Activated naive CD4-positive, alpha-beta T cell treated with anti-CD3 and anti-CD28 coated beads, Interleukin-2, amount 10 ng/mL, durations not matched to agents 7 days and 5 days (primary cell): ENCODE measurements around the gene CDC42EP4.

Source experiments
- CTCF ChIA-PET: fragments of 350-600 bp; sonication (Branson Sonifier 250); formaldehyde crosslinking; loops from one replicate; lab custom pipeline; 2021; ENCODE audit warnings: antibody characterized with exemption; lab: Charles Lee
- DNase-seq: peaks from one replicate; pipeline ENCODE4 v3.0.0-alpha.2; 2020
- H3K27ac Mint-ChIP-seq: one replicate; pipeline ENCODE4 v1.8.0; 2021; ENCODE audit warnings: mild to moderate bottlenecking, moderate library complexity, mixed read lengths
- H3K27me3 Mint-ChIP-seq: one replicate; pipeline ENCODE4 v1.8.0; 2021; ENCODE audit warnings: mild to moderate bottlenecking, mixed read lengths
- H3K36me3 Mint-ChIP-seq: one replicate; pipeline ENCODE4 v1.8.0; 2021; ENCODE audit warnings: mixed read lengths
- H3K4me1 Mint-ChIP-seq: one replicate; pipeline ENCODE4 v1.8.0; 2021; ENCODE audit warnings: mixed read lengths
- H3K4me3 Mint-ChIP-seq: one replicate; pipeline ENCODE4 v1.8.0; 2021; ENCODE audit warnings: mild to moderate bottlenecking, moderate library complexity, mixed read lengths
- H3K9me3 Mint-ChIP-seq: one replicate; pipeline ENCODE4 v1.8.0; 2021; ENCODE audit warnings: mixed read lengths

Gene CDC42EP4

GRCh38 chr17:73349138-73349537 lies 37.3 kb upstream of the CDC42EP4 start:
- CTCF ChIA-PET: no interaction called here
- H3K9me3 Mint-ChIP-seq: no peaks in the 10 kb centered on the region
- no peaks in the 10 kb centered on the region for H3K4me1 Mint-ChIP-seq
- H3K4me3 Mint-ChIP-seq: no peak overlapping the region
- H3K36me3 Mint-ChIP-seq: no peaks in the 10 kb centered on the region
- DNase-seq: no peak
- H3K27ac Mint-ChIP-seq: no peak overlapping the region
- no peaks in the 10 kb centered on the region for H3K27me3 Mint-ChIP-seq

GRCh38 chr17:73348829-73349095 lies 37.0 kb upstream of the CDC42EP4 start:
- no peaks in the 10 kb centered on the region for H3K9me3 Mint-ChIP-seq
- no peaks in the 10 kb centered on the region for H3K4me1 Mint-ChIP-seq
- DNase-seq: no peak
- no peaks in the 10 kb centered on the region for H3K36me3 Mint-ChIP-seq
- no peak overlapping the region for H3K4me3 Mint-ChIP-seq
- H3K27ac Mint-ChIP-seq: no peak overlapping the region
- CTCF ChIA-PET: no interaction called here
- peaks cover 1% of the 10 kb centered on the region for H3K27me3 Mint-ChIP-seq

DNA sequence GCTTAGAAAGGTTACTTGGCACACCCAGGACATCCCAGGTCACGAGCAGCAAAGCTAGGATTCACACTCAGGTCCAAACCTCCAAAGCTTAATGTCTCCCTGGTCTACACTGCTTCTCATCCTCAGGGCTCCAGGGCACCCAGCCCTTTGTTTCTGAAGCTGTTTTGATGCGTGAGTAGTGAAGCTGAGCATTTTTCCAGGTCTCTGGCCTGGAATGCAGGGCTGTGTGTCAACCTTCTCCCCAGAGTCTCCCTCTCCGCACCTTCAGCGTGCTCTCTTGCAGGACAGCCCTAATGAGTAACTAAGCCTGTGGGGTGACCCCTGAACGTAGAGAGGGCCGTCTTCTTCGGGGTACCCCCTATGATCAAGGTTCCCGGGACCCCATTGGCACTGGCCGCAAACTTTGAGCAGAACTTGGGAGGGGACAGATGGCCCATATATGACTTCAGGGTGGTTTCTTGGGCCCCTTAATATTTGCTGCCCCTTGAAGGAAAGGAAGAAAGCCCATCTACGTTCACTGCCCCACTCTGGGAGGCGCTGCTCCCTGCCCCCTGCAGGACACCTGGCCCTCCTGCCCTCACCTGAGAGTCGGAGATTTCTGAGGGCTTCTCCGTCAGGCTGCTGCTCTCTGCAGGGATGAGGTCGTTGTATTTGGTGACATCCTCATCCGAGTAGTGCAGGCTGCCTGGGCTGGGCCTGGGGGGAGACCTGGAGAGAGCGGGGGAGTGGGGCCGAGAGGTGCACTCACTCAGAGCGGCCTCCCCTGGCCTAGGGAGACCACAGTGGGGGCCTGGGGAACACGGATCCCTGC lies 36.4 kb upstream of the CDC42EP4 start:
- no peaks in the 10 kb centered on the region for H3K9me3 Mint-ChIP-seq
- peaks cover 7% of the 10 kb centered on the region for H3K27me3 Mint-ChIP-seq
- no peak for DNase-seq
- H3K4me1 Mint-ChIP-seq: no peaks in the 10 kb centered on the region
- no peak overlapping the region for H3K27ac Mint-ChIP-seq
- no peak overlapping the region for H3K4me3 Mint-ChIP-seq
- H3K36me3 Mint-ChIP-seq: no peaks in the 10 kb centered on the region
- CTCF ChIA-PET: no interaction called here

GRCh38 chr17:73347351-73347750 lies 35.5 kb upstream of the CDC42EP4 start:
- Mint-ChIP-seq H3K27ac (no peak overlapping the region), H3K27me3 (peaks cover 13% of the 10 kb centered on the region), H3K36me3 (no peaks in the 10 kb centered on the region), H3K9me3 (no peaks in the 10 kb centered on the region), H3K4me3 (no peak overlapping the region), H3K4me1 (no peaks in the 10 kb centered on the region)
- CTCF ChIA-PET: no interaction called here
- no peak for DNase-seq

DNA sequence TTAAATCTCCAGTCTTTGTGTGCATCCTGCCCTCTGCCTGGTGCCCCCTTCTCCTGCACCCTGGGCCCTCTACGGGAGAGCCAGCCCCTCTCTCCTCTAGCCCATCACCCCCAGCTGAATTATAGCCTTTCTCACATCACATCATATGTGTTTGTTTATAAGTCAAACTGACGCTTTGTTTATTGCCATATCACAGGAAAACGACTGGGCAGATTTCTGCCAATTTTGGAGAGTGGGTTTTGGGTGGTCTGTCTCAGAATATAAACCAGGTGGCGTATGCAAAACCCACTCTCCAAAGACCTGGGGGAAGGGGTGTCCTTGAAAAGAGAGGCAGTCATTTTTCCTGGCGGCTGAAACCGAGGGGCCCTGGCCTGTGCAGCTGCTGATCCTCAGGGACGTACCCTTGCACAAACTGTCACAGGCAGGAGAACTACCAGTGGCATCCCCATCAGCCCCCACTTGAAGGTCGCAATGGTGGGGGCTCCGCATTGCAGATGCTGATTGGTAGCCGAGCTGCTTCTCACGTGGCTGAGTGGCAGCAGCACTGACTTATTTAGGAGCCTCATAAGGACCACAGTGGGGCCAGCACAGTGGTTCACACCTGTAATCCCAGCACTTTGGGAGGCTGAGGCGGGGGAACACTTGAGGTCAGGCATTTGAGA lies 34.8 kb upstream of the CDC42EP4 start:
- Mint-ChIP-seq H3K27me3 (peaks cover 13% of the 10 kb centered on the region), H3K4me3 (no peak overlapping the region), H3K36me3 (no peaks in the 10 kb centered on the region), H3K27ac (no peak overlapping the region), H3K4me1 (no peaks in the 10 kb centered on the region), H3K9me3 (no peaks in the 10 kb centered on the region)
- CTCF ChIA-PET: no interaction called here
- DNase-seq: no peak

DNA sequence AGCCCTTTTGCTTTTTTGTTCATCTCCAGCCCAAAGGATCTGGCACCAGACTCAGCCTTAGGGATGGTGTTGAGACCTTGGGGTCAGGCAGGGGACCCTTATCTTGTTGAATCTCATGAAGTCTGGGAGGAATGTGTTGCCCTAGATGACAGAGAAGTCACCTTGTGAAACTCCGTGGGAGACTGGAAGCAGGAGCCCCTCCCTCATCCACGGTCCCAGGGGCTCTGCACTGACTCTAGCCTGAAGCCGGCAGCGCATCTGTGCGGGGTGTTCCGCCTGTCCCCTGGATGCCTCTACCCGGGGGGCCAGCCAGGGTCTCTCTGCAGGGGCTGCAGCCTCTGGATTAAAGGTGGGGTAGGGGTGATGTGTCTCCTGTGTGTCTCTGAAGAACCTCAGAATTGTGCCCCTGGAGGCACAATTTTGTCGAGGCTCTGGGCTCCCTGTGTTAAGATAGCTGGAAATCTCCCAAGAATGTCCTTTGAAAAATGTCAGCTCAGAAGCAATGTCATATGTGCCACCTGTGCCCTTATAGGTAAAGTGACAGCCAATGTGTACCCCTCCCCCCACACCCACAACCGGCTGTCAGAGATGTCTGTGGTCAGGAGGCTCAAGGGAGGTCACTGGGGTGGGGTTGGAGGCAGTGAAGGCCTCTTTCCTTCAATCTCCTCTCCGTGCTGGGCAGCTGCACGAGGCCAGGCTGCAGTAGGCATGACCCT lies 32.1 kb upstream of the CDC42EP4 start:
- CTCF ChIA-PET: interaction anchor here (2.1 kb wide), 2 partner anchors 26 to 89 kb away, joined by 4 to 11 read pairs; no protein-coding TSS in a partner anchor
- no peaks in the 10 kb centered on the region for H3K4me1 Mint-ChIP-seq
- H3K4me3 Mint-ChIP-seq: no peak overlapping the region
- no peaks in the 10 kb centered on the region for H3K9me3 Mint-ChIP-seq
- H3K36me3 Mint-ChIP-seq: no peaks in the 10 kb centered on the region
- H3K27ac Mint-ChIP-seq: no peak overlapping the region
- H3K27me3 Mint-ChIP-seq: peaks cover 13% of the 10 kb centered on the region
- DNase-seq: no peak

DNA sequence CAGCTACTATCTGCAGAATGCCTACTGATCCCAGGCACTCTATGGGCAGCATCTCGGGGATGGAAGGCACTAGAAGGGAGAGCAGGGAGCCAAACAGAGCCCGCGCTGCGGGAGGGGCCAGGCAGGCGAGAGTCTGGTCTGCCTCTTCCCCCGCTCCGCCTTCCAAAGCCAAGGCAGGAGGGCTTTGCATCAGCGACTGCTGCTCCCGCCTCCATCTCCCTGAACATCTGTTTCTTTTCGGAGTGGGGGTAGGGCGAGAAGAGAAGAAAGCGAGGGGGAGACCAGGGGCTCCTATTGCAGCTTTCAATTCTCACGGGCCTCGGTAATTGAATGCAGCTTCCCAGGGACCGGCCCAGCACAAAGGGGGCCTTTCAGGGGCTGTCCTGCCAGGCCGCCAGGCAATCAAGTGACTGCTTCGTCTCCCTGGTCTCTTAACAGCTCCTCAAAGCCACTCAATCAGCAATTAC lies 31.4 kb upstream of the CDC42EP4 start:
- Mint-ChIP-seq H3K4me1 (no peaks in the 10 kb centered on the region), H3K36me3 (no peaks in the 10 kb centered on the region), H3K27ac (no peak overlapping the region), H3K4me3 (no peak overlapping the region), H3K27me3 (peaks cover 13% of the 10 kb centered on the region), H3K9me3 (no peaks in the 10 kb centered on the region)
- CTCF ChIA-PET: interaction anchor here (2.1 kb wide), 2 partner anchors 27 to 88 kb away, joined by 4 to 11 read pairs; no protein-coding TSS in a partner anchor
- no peak for DNase-seq

- CTCF ChIA-PET: interaction anchor here (2.1 kb wide), 1 partner anchor 28 kb away, joined by 11 read pairs; no protein-coding TSS in a partner anchor
Measured at GRCh38 chr17:73342541-73343167, 30.9 kb upstream of the CDC42EP4 start.

GRCh38 chr17:73342050-73342522 lies 30.3 kb upstream of the CDC42EP4 start:
- CTCF ChIA-PET: interaction anchor here (2.1 kb wide), 1 partner anchor 28 kb away, joined by 11 read pairs; no protein-coding TSS in a partner anchor
- no peak overlapping the region for H3K27ac Mint-ChIP-seq
- H3K4me1 Mint-ChIP-seq: no peaks in the 10 kb centered on the region
- no peaks in the 10 kb centered on the region for H3K36me3 Mint-ChIP-seq
- H3K4me3 Mint-ChIP-seq: no peak overlapping the region
- H3K27me3 Mint-ChIP-seq: peaks cover 13% of the 10 kb centered on the region
- no peaks in the 10 kb centered on the region for H3K9me3 Mint-ChIP-seq
- DNase-seq: no peak

More at GRCh38 chr17:73342541-73343167, 30.9 kb upstream of the CDC42EP4 start:
- Mint-ChIP-seq H3K4me3 (no peak overlapping the region), H3K27me3 (peaks cover 13% of the 10 kb centered on the region), H3K36me3 (no peaks in the 10 kb centered on the region), H3K9me3 (no peaks in the 10 kb centered on the region), H3K4me1 (no peaks in the 10 kb centered on the region), H3K27ac (no peak overlapping the region)
- no peak for DNase-seq

GRCh38 chr17:73341350-73342049 lies 29.7 kb upstream of the CDC42EP4 start:
- Mint-ChIP-seq H3K27ac (no peak overlapping the region), H3K4me1 (no peaks in the 10 kb centered on the region), H3K4me3 (no peak overlapping the region), H3K36me3 (no peaks in the 10 kb centered on the region), H3K9me3 (no peaks in the 10 kb centered on the region), H3K27me3 (peaks cover 13% of the 10 kb centered on the region)
- no peak for DNase-seq
- CTCF ChIA-PET: interaction anchor here (1.1 kb wide), 1 partner anchor 785 kb away, joined by 3 read pairs; no protein-coding TSS in a partner anchor

DNA sequence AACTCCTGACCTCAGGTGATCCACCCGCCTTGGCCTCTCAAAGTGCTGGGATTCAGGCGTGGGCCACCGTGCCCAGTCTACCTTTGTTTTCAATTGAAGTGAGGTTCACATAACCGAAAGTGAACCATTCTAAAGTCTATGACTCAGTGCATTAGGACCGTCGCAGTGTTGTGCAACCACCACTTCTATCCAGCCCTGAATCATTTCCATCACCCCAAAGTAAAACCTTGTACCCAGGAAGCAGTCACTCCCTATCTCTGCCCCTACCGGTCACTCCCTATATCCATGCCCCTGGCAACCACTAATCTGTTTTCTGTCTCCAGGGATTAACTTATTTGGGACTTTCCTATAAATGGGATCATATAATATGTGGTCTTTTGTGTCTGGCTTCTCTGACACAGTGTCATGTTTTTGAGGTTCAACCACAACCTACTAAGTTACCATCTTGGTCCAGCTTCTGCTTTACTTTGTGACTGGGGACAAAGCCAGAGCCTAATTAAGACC lies 28.3 kb upstream of the CDC42EP4 start:
- Mint-ChIP-seq H3K4me1 (no peaks in the 10 kb centered on the region), H3K36me3 (no peaks in the 10 kb centered on the region), H3K27me3 (peaks cover 13% of the 10 kb centered on the region), H3K27ac (no peak overlapping the region), H3K4me3 (no peak overlapping the region), H3K9me3 (no peaks in the 10 kb centered on the region)
- no peak for DNase-seq
- CTCF ChIA-PET: no interaction called here

DNA sequence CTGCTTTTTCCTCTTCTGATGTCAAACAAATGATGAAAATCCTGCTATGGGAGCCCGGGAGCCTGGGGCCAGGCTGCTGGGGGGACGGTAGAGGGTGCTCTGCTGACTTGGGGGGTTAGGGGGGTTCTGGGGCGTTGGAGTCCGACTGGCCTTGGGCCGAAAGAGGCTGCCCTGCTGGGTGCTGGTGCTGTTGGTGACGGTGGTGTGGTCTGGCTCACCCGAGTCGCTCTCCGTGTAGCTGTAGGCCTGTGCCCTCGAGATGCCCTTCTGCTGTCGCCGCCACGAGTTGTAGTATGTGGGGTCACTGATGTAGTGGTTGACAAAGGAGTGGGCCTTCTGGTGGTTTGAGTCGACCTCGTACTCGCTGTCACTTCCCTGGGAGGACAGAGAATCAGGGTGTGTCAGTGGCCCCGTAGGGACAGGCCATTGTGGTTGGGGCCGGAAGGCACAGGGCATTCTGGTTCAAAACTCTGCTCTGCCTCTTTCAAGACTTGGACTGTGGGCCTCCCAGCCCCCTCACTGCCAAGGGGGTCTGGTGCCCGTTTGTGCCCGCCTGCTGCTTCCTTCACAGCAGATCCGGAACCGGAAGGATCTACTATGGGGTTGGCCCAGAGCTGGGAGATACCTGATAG lies 26.9 kb upstream of the CDC42EP4 start:
- Mint-ChIP-seq H3K9me3 (no peaks in the 10 kb centered on the region), H3K27me3 (peaks cover 11% of the 10 kb centered on the region), H3K27ac (no peak overlapping the region), H3K4me3 (no peak overlapping the region), H3K36me3 (no peaks in the 10 kb centered on the region), H3K4me1 (no peaks in the 10 kb centered on the region)
- no peak for DNase-seq
- CTCF ChIA-PET: interaction anchor here (0.7 kb wide), 1 partner anchor 152 kb away, joined by 3 read pairs; no protein-coding TSS in a partner anchor

DNA sequence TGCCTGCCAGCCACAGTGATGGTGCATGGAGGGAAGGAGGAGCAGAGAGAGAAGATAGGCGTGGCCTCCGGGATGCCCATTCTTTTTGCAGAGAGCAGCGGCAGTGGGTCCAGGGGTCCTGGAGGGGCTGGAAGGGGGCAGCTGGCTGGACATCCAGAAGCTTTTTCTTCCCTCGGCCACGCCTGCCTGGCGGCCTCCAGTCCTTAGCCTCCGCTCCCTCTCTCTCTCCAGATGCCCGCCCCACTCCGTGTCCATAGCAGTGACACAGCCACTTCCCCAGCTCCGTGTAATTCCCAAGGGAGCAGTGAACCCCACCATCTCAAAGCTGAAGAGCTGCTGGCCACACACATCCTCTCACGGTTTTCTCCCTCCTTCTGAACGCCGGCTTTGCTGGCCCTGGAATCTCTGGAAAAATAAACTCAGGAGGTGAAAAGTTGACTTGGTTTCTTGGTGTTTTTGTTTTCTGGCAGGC lies 26.3 kb upstream of the CDC42EP4 start:
- no peak overlapping the region for H3K4me3 Mint-ChIP-seq
- no peaks in the 10 kb centered on the region for H3K9me3 Mint-ChIP-seq
- H3K27me3 Mint-ChIP-seq: peaks cover 5% of the 10 kb centered on the region
- no peaks in the 10 kb centered on the region for H3K4me1 Mint-ChIP-seq
- CTCF ChIA-PET: no interaction called here
- peak overlapping the region; percentile 5 for H3K27ac Mint-ChIP-seq
- DNase-seq: no peak
- no peaks in the 10 kb centered on the region for H3K36me3 Mint-ChIP-seq
